Anterior cingulate cortex (tissue), 58 donors: ENCODE data around the gene RAB3GAP2.
"Not testable (repeated sequence)": the region's sequence is repeated elsewhere in the genome, so short reads cannot be mapped to it uniquely, and the experiment has no call there.

Experiments
- DNase-seq, 58 donors: peaks; one replicate each; lab custom pipeline; 2025; lab: John Stamatoyannopoulos, UW

RAB3GAP2 gene

DNA sequence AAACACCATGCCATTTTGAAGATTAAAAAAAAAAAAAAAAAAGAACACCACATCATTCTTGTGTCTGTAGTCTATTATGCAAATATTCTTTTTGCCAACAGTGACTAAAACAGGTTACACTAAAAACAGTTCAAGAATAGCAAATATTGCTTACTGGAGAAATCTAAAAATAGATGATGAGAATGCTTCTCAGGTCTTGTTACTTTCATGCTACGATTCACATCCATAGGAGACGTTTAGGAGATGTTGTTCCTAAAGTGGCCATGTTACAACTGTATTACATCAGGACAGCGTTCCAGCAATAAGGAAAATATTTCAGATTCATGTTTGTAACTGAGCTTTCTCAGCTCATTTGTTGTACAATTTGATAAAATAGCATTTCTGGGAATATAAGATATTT, 32.3 kb downstream of the RAB3GAP2 start:
- no peak for DNase-seq

DNA sequence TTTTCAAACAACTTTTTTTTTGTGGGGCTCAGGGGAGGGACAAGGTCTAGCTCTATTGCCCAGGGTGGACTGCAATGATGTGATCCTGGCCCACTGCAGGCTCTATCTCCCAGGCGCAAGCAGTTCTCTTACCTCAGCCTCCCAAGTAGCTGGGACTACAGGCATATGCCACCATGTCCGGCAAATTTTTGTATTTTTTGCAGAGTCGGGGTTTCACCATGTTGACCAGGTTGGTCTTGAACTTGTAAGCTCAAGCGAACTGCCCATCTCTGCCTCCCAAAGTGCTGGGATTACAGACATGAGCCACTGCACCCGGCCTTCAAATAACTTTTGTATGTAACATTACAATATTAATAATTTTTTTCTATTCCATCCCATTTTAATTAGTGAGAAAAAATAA, 33.0 kb downstream of the RAB3GAP2 start:
- no peak for DNase-seq

DNA sequence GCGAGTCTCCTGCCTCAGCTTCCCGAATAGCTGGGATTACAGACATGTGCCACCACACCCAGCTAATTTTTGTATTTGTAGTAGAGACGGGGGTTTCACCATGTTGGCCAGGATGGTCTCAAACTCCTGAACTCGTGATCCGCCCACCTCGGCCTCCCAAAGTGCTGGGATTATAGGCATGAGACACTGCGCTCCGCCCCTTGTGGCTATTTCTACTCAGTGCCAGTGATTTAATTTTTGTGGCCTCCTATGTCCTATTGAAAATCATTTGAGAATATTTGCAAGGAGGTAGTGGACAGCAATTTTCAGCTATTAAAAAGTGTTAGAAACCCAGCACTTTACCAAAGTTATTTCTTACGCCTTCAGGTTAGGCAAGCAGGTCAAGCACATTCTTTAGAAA, 36.0 kb downstream of the RAB3GAP2 start:
- DNase-seq = not testable (repeated sequence)

DNA sequence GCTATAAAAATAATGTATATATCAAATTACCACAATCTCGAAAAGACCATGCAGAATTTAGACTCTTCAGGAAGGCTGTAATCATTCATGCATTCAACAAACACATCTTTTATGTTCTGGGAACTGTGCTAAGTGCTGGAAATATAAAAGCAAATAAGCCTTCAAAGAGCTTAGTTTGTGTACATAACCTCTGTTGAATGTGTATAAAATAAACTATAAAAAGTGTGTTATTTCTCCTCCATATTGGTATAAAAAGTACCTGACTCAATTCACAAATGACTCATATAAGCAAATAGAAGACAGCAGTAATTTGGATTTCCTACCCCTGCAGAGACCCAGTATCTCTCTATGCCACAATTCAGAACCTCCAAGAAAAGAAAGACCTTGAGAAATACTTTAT, 36.8 kb downstream of the RAB3GAP2 start:
- DNase-seq = no peak

GRCh38 chr1:220233927-220234326, 38.3 kb downstream of the RAB3GAP2 start:
- no peak for DNase-seq

DNA sequence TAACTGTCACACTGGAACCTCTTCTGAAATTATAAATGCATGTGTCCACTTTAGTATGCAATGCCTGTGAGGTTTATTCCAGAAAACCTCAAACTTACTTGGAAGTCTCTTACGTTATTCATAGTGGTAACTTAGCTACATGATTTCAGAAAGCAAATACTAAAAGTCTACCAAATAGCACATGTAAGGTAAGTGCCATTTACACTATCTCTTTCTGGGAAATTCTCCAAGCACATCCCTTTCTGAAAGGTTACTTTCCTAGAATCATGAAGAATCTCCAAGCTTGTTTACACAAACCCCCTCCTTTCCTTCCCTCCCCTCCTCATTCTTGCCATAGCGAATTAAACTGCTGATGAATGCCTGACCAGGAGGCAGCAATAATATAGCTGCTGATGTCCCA, 42.5 kb downstream of the RAB3GAP2 start:
- no peak for DNase-seq

DNA sequence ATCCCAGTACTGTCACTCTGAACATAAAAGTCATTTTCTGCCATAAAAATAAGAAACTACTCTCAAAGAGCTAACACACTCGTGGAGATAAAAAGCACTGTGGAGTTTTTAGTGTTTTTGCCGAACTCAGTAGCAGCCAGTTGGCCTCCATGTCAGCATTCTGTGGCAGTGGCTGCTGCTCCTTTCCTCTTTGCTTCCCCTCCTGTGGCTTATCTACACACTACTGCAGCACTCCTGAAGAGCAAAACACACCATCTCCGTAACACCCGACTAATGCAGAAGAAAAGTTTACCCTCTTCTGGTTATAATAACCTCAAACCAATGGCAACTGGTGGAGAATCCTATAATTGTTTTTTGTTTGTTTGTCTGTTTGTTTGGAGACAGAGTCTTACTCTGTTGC, 44.9 kb downstream of the RAB3GAP2 start:
- DNase-seq = no peak

- DNase-seq = no peak
These were observed 45.5 kb downstream of the RAB3GAP2 start for GRCh38 chr1:220226752-220227151.

DNA sequence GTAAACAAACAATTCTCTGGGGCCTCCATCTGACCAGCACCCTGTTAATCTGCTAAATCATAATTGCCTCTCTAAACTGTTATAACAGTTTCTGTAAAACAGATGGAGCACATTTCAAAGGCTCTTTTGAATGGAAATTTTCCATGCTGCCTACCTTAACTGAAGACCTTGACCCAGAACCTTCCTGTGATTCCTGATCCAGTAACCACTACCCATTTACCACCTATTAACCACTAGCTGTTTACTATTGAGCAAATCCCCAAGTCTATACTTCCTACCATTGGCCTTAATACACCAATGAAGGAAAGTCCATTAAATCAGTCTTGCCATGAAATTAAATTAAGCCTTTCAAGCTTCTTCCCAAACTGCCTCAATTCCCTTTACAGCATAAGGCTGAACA, 46.3 kb downstream of the RAB3GAP2 start:
- DNase-seq = no peak

- DNase-seq = no peak
These were observed 47.6 kb downstream of the RAB3GAP2 start for GRCh38 chr1:220224611-220225124.

- no peak for DNase-seq
These were observed 48.2 kb downstream of the RAB3GAP2 start for GRCh38 chr1:220224033-220224432.

- DNase-seq = no peak
These were observed 49.3 kb downstream of the RAB3GAP2 start for GRCh38 chr1:220222939-220223338.

- DNase-seq = no peak
These were observed 50.6 kb downstream of the RAB3GAP2 start for GRCh38 chr1:220221670-220222069.

DNA sequence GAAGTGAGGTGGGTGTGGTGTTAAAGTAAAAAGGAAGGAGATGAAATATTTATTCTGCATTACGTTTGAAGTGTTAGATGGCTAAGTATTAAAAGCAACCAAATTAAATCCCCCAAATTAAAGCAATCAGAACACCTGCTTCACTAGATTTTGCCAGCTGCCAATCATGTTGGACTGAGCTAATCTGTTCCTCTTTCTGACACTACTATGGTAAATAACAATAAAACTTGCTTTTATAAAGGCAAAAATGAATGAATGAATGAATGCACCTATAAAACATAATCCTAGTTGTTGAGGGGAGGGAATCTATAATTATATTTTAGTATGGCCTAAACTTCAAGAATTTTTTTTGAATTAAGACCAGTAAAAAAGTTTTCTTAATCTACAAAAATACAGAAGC, 51.0 kb downstream of the RAB3GAP2 start:
- no peak for DNase-seq

GRCh38 chr1:220220699-220221040, 51.6 kb downstream of the RAB3GAP2 start:
- DNase-seq = not testable (repeated sequence)

GRCh38 chr1:220219865-220220698, 52.2 kb downstream of the RAB3GAP2 start:
- DNase-seq = no peak

- DNase-seq = no peak
These were observed 53.2 kb downstream of the RAB3GAP2 start for GRCh38 chr1:220219136-220219442.

DNA sequence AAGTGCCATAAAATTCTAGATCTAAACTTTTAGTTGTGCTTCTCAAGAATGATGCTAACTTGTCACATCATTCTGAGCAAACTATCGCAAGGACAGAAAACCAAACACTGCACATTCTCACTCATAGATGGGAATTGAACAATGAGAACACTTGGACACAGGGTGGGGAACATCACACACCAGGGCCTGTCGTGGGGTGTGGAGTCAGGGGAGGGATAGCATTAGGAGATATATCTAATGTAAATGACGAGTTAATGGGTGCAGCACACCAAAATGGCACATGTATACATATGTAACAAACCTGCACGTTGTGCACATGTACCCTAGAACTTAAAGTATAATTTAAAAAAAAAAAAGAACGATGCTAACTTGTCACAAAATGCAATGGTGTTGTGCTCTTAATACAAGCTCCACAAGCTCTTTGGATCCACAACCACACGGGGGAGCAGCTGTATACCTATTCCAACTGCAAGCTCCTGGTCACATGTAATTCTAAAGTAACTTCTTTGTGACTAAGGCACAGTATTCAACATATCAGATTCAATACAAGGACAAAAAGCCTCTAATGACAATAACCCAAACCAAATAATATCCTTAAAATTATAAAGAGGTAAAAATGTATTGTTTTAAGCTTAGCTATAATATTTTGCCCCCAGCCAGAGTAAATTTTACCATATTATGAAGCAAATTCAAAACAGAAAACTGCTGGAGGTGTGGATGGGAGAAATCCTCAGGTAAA, 53.7 kb downstream of the RAB3GAP2 start:
- peak in 39 of 58 donors; percentile 1 to 66 (median 21) for DNase-seq

DNA sequence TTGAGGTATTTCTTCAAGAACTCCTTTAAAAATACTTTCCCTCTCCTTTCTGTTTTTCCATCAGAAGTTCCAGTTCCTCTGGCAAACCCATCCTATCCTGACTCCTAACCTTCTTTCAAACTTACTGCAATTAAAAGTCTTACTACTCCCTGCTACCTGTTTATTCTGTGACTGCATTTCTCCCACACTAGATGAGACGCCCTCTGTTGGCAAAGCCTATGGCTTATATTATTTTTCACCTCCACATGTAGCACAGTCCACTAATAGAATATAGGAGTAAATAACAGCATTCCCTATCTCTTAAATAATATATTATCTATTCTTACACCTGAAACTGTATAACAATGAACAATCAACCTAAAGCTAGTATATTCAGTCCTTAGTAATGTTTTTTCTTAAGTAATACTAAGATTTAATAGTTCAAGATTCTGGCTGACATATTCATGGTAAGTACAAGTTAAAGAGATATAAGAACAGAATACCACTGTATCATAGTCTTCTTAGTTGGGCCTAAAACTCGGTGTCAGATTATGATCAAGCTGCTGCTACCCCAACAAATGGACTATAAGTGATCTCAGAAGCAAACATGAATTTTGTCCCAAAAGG, 54.8 kb downstream of the RAB3GAP2 start:
- DNase-seq = no peak

DNA sequence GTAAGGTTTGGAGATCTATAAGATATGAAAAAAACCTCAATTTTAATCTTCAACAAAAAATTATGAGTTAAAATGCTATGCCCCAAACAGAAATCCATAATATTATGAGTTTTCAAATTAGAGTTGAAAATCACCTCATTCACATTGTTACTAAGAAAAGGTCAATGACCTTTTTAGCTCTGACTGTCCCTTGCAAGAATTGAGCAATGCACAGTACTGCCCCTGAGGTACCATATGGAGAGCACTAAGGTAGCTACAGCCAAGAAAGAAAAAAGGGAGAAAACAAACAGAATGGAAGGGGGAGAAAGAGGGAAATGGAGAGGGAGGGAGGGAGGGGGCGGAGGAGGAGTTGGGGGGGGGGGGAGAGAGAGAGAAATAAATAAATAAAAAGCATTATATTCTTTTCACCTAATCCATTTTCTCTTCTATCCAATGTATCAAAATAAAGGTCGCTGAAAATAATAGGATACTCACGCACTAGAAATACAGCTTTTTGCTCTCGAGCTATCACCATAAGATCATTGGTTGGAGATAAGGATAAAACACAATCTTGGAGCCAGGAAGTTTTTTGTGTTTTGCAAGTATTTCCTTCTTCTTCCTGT, 58.8 kb downstream of the RAB3GAP2 start:
- DNase-seq = no peak

DNA sequence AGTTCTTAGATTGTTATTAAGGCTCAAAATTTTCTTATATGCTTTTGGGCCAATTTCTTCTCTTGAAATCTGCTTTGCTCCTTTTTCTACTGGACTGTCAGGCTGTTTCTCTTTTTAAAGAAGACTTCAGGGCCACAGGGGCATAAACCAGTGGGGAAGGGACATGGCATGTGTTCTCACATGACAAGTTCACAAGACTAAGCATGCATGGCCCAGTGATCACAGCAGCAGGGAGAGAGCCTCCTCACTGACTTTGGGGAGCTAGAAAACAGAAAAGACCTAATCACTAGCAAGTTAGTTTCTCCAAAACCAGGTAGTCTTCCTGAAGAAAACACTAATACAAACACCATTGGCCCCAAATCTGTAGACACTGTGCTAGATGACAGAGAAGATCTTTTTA, 64.8 kb downstream of the RAB3GAP2 start:
- DNase-seq = no peak
